SK-N-SH treated with all-trans-retinoic acid at 6 μM for 48 hours (cell line): ENCODE results near the gene COL19A1.

Experiments
- BACH2 ChIP-seq: fragments of 250-450 bp; sonication (Bioruptor Pico); IDR thresholded peaks from 2 replicates; pipeline ENCODE4 v1.9.0; 2021; ENCODE audit warnings: mild to moderate bottlenecking, borderline replicate concordance
- CSDC2 ChIP-seq: fragments of 250-450 bp; sonication (Bioruptor Pico); IDR thresholded peaks from 2 replicates; pipeline ENCODE4 v1.5.0; 2020; ENCODE audit warnings: mild to moderate bottlenecking, moderate library complexity
- GLIS3 ChIP-seq: fragments of 250-450 bp; sonication (Bioruptor Pico); IDR thresholded peaks from 2 replicates; pipeline ENCODE4 v1.5.0; 2020; ENCODE audit warnings: mild to moderate bottlenecking, moderate library complexity
- TOX ChIP-seq: fragments of 250-450 bp; sonication (Bioruptor Pico); IDR thresholded peaks from 2 replicates; pipeline ENCODE4 v1.8.0; 2021; ENCODE audit warnings: mild to moderate bottlenecking, moderate library complexity, borderline replicate concordance
- ZC3H10 ChIP-seq: fragments of 250-450 bp; sonication (Bioruptor Pico); IDR thresholded peaks from 2 replicates; pipeline ENCODE4 v1.5.1; 2021; ENCODE audit warnings: mild to moderate bottlenecking, moderate library complexity
- ZFP3 ChIP-seq: fragments of 250-450 bp; sonication (Bioruptor Pico); IDR thresholded peaks from 2 replicates; pipeline ENCODE4 v1.5.0; 2020; ENCODE audit warnings: mild to moderate bottlenecking, moderate library complexity
- ZFP30 ChIP-seq: fragments of 450-650 bp; formaldehyde crosslinking; IDR thresholded peaks from 2 replicates; pipeline ENCODE4 v1.5.0; 2022; ENCODE audit warnings: mild to moderate bottlenecking, moderate library complexity
- ZNF565 ChIP-seq: fragments of 450-650 bp; formaldehyde crosslinking; conservative IDR thresholded peaks from 2 replicates; pipeline ENCODE4 v1.5.0; 2020; ENCODE audit warnings: low read depth, mild to moderate bottlenecking, moderate library complexity
- ZNF70 ChIP-seq: fragments of 450-650 bp; formaldehyde crosslinking; IDR thresholded peaks from 2 replicates; pipeline ENCODE4 v1.5.0; 2020; ENCODE audit warnings: mild to moderate bottlenecking, moderate library complexity
- TF ChIP-seq, protein P1 (sequence below): fragments of 250-450 bp; sonication (Bioruptor Pico); IDR thresholded peaks from 2 replicates; pipeline ENCODE4 v1.5.0; 2020; ENCODE audit warnings: mild to moderate bottlenecking, moderate library complexity
- TF ChIP-seq, protein P2 (sequence below): fragments of 250-450 bp; sonication (Bioruptor Pico); IDR thresholded peaks from 2 replicates; pipeline ENCODE4 v1.8.0; 2020; ENCODE audit warnings: mild to moderate bottlenecking, moderate library complexity, borderline replicate concordance
- TF ChIP-seq, protein P3 (sequence below): fragments of 250-450 bp; sonication (Bioruptor Pico); IDR thresholded peaks from 2 replicates; pipeline ENCODE4 v1.8.0; 2021; ENCODE audit warnings: low read depth, mild to moderate bottlenecking, moderate library complexity, borderline replicate concordance
- TF ChIP-seq, protein P4 (sequence below): fragments of 250-450 bp; sonication (Bioruptor Pico); IDR thresholded peaks from 2 replicates; pipeline ENCODE4 v1.5.1; 2021; ENCODE audit warnings: mild to moderate bottlenecking, moderate library complexity
- TF ChIP-seq, protein P5 (sequence below): fragments of 250-450 bp; sonication (Bioruptor Pico); IDR thresholded peaks from 2 replicates; pipeline ENCODE4 v1.5.1; 2020; ENCODE audit warnings: low read depth, mild to moderate bottlenecking, moderate library complexity

DNA sequence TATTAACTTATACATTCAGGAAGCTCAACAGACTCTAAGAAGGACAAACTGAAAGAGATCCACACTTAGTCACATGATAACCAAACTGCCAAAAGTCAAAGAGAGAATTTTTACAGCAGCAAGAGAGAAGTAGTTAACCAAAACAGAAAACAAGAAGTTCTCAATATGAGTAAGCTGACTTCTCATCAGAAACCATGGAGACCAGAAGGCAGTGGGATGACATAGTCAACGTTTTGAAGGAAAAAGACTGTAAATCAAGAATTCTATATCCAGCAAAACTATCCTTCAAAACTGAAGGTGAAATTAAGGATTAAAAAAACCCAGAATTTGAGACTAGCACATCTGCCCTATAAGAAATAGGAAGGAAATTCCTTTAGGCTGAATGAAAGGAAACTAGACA lies 60.4 kb downstream of the COL19A1 start:
- TF ChIP-seq ZFP3 (CRISPR knock-in tag) (no peak), ZNF70 (no peak), BACH2 (no peak), CSDC2 (CRISPR knock-in tag) (no peak), ZC3H10 (CRISPR knock-in tag) (no peak), ZFP30 (CRISPR knock-in tag) (no peak), GLIS3 (CRISPR knock-in tag) (no peak), TOX (CRISPR knock-in tag) (no peak), ZNF565 (CRISPR knock-in tag) (no peak)
- TF ChIP-seq, protein P1, sequence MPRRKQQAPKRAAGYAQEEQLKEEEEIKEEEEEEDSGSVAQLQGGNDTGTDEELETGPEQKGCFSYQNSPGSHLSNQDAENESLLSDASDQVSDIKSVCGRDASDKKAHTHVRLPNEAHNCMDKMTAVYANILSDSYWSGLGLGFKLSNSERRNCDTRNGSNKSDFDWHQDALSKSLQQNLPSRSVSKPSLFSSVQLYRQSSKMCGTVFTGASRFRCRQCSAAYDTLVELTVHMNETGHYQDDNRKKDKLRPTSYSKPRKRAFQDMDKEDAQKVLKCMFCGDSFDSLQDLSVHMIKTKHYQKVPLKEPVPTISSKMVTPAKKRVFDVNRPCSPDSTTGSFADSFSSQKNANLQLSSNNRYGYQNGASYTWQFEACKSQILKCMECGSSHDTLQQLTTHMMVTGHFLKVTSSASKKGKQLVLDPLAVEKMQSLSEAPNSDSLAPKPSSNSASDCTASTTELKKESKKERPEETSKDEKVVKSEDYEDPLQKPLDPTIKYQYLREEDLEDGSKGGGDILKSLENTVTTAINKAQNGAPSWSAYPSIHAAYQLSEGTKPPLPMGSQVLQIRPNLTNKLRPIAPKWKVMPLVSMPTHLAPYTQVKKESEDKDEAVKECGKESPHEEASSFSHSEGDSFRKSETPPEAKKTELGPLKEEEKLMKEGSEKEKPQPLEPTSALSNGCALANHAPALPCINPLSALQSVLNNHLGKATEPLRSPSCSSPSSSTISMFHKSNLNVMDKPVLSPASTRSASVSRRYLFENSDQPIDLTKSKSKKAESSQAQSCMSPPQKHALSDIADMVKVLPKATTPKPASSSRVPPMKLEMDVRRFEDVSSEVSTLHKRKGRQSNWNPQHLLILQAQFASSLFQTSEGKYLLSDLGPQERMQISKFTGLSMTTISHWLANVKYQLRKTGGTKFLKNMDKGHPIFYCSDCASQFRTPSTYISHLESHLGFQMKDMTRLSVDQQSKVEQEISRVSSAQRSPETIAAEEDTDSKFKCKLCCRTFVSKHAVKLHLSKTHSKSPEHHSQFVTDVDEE (CRISPR knock-in tag), result no peak
- TF ChIP-seq, protein P2, sequence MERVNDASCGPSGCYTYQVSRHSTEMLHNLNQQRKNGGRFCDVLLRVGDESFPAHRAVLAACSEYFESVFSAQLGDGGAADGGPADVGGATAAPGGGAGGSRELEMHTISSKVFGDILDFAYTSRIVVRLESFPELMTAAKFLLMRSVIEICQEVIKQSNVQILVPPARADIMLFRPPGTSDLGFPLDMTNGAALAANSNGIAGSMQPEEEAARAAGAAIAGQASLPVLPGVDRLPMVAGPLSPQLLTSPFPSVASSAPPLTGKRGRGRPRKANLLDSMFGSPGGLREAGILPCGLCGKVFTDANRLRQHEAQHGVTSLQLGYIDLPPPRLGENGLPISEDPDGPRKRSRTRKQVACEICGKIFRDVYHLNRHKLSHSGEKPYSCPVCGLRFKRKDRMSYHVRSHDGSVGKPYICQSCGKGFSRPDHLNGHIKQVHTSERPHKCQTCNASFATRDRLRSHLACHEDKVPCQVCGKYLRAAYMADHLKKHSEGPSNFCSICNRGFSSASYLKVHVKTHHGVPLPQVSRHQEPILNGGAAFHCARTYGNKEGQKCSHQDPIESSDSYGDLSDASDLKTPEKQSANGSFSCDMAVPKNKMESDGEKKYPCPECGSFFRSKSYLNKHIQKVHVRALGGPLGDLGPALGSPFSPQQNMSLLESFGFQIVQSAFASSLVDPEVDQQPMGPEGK (CRISPR knock-in tag), result no peak
- TF ChIP-seq, protein P3, sequence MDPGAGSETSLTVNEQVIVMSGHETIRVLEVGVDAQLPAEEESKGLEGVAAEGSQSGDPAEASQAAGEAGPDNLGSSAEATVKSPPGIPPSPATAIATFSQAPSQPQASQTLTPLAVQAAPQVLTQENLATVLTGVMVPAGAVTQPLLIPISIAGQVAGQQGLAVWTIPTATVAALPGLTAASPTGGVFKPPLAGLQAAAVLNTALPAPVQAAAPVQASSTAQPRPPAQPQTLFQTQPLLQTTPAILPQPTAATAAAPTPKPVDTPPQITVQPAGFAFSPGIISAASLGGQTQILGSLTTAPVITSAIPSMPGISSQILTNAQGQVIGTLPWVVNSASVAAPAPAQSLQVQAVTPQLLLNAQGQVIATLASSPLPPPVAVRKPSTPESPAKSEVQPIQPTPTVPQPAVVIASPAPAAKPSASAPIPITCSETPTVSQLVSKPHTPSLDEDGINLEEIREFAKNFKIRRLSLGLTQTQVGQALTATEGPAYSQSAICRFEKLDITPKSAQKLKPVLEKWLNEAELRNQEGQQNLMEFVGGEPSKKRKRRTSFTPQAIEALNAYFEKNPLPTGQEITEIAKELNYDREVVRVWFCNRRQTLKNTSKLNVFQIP, result no peak
- TF ChIP-seq, protein P4, sequence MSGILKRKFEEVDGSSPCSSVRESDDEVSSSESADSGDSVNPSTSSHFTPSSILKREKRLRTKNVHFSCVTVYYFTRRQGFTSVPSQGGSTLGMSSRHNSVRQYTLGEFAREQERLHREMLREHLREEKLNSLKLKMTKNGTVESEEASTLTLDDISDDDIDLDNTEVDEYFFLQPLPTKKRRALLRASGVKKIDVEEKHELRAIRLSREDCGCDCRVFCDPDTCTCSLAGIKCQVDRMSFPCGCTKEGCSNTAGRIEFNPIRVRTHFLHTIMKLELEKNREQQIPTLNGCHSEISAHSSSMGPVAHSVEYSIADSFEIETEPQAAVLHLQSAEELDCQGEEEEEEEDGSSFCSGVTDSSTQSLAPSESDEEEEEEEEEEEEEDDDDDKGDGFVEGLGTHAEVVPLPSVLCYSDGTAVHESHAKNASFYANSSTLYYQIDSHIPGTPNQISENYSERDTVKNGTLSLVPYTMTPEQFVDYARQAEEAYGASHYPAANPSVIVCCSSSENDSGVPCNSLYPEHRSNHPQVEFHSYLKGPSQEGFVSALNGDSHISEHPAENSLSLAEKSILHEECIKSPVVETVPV (CRISPR knock-in tag), result no peak
- TF ChIP-seq, protein P5, sequence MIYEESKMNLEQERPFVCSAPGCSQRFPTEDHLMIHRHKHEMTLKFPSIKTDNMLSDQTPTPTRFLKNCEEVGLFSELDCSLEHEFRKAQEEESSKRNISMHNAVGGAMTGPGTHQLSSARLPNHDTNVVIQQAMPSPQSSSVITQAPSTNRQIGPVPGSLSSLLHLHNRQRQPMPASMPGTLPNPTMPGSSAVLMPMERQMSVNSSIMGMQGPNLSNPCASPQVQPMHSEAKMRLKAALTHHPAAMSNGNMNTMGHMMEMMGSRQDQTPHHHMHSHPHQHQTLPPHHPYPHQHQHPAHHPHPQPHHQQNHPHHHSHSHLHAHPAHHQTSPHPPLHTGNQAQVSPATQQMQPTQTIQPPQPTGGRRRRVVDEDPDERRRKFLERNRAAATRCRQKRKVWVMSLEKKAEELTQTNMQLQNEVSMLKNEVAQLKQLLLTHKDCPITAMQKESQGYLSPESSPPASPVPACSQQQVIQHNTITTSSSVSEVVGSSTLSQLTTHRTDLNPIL, result no peak
